ENCODE measurements around the gene STUB1.

DNA sequence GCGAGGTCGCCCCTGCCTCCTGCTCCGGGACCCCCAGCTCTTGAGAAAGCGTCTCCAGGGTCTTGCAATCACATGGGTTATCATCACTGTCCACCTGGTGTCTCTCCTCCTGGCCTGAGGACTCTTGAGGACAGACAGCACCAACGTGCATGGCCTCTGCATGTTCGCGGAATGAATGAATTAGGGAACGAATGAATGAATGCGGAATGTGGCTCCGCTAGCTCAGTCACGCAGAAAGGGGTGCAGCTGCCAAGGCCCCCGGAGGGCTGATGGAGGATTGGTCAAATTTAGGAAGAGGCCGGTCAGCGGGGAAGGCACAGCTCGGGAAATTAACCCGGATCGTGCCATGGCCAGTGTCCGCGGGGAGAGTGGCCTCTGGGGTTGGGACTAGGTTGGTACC lies 22.1 kb downstream of the STUB1 start:
- no peak for TF ChIP-seq POLR2A (IDR thresholded peaks at IDR 0.05)
- TF ChIP-seq, protein P1, sequence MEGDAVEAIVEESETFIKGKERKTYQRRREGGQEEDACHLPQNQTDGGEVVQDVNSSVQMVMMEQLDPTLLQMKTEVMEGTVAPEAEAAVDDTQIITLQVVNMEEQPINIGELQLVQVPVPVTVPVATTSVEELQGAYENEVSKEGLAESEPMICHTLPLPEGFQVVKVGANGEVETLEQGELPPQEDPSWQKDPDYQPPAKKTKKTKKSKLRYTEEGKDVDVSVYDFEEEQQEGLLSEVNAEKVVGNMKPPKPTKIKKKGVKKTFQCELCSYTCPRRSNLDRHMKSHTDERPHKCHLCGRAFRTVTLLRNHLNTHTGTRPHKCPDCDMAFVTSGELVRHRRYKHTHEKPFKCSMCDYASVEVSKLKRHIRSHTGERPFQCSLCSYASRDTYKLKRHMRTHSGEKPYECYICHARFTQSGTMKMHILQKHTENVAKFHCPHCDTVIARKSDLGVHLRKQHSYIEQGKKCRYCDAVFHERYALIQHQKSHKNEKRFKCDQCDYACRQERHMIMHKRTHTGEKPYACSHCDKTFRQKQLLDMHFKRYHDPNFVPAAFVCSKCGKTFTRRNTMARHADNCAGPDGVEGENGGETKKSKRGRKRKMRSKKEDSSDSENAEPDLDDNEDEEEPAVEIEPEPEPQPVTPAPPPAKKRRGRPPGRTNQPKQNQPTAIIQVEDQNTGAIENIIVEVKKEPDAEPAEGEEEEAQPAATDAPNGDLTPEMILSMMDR (IDR thresholded peaks at IDR 0.05), result no peak

Measured in vagina (tissue), 2 donors.